ENCODE measurements around the gene TRIM10. TPM values are rescaled to one million over a fixed set of nuclear protein-coding genes. Genes with fewer than 3 reads are reported as not detected.
"Not testable (repeated sequence)": the region's sequence is repeated elsewhere in the genome, so short reads cannot be mapped to it uniquely, and the experiment has no call there.

TRIM10 gene
- total RNA-seq, 3 donors from 2014 or later (not counting 1 experiment from before 2014, with no cell fraction given), result not detected

DNA sequence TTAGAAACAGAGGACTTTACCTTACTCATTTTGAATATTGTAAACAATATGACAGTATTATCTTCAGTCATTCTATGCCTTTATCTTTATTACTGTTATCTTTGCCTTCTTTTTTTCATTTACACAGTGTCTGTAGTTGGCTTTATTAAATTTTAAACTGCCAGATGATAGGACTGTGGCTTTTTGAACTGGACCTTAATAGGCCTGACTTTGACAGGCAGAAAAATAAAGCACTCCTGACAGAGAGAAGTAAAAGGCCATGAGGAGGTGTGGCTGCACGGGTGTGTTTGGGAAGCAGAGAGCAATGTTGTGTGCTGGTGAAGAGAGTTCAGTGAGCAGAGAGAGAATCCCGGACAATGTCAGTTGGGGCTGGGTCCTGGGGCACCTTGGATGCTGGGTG lies 17.2 kb downstream of the TRIM10 start:
- Mint-ChIP-seq H3K9me3 (no peaks in the 10 kb centered on the region), H3K36me3 (no peaks in the 10 kb centered on the region), H3K4me3 (no peak overlapping the region), H3K4me1 (no peaks in the 10 kb centered on the region), H3K27ac (no peak overlapping the region), H3K27me3 (ENCODE audit: low read depth in 2 of 2) (peaks cover 39 to 57% of the 10 kb centered on the region in 2 donors)
- TF ChIP-seq, protein P1, sequence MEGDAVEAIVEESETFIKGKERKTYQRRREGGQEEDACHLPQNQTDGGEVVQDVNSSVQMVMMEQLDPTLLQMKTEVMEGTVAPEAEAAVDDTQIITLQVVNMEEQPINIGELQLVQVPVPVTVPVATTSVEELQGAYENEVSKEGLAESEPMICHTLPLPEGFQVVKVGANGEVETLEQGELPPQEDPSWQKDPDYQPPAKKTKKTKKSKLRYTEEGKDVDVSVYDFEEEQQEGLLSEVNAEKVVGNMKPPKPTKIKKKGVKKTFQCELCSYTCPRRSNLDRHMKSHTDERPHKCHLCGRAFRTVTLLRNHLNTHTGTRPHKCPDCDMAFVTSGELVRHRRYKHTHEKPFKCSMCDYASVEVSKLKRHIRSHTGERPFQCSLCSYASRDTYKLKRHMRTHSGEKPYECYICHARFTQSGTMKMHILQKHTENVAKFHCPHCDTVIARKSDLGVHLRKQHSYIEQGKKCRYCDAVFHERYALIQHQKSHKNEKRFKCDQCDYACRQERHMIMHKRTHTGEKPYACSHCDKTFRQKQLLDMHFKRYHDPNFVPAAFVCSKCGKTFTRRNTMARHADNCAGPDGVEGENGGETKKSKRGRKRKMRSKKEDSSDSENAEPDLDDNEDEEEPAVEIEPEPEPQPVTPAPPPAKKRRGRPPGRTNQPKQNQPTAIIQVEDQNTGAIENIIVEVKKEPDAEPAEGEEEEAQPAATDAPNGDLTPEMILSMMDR (IDR thresholded peaks at IDR 0.05), result no peak
- intact Hi-C loops (cut with micrococcal nuclease), result no loop called here
- Histone ChIP-seq H3K4me3 (ENCODE audit: low read length) (no peak overlapping the region), H3K27me3 (ENCODE audit: control insufficient read depth, insufficient read depth, low read length) (peaks cover 8% of the 10 kb centered on the region), H3K9me3 (ENCODE audit: control insufficient read depth, insufficient read depth, low read length) (no peaks in the 10 kb centered on the region), H3K4me1 (ENCODE audit: control insufficient read depth, insufficient read depth, low read length) (no peaks in the 10 kb centered on the region), H3K36me3 (ENCODE audit: control insufficient read depth, insufficient read depth, low read length) (no peaks in the 10 kb centered on the region), H3K27ac (ENCODE audit: low read length) (no peak overlapping the region)
- DNase-seq (no peak), ATAC-seq (no peak)
- 89% methylated on average over 2 of the region's 2 CpGs for WGBS (ENCODE audit: insufficient coverage)

DNA sequence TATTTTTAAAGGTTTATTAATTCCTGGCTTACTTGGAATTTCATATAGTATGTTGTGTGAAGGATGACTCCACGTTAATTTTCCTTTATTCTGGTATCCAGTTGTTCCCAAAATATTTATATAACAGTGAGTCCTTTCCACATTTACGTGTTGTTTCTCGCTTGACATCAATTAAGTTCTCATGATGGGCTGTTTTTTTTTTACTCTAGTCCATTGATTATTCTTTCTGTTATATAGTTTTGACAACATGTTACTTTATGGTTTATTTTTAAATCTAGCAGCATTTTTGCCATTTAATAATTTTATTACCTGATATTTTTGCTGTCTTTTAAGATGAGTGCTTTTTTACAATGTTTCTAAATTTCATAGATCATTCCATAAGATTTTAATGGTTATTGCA lies 18.3 kb downstream of the TRIM10 start:
- no peak for DNase-seq
- Mint-ChIP-seq H3K4me1 (no peaks in the 10 kb centered on the region), H3K27me3 (ENCODE audit: low read depth in 2 of 2) (peaks cover 33 to 63% of the 10 kb centered on the region in 2 donors), H3K27ac (no peak overlapping the region), H3K9me3 (no peaks in the 10 kb centered on the region), H3K36me3 (no peaks in the 10 kb centered on the region), H3K4me3 (no peak overlapping the region)
- Histone ChIP-seq H3K4me1 (ENCODE audit: control insufficient read depth, insufficient read depth, low read length) (no peaks in the 10 kb centered on the region), H3K9me3 (ENCODE audit: control insufficient read depth, insufficient read depth, low read length) (no peaks in the 10 kb centered on the region), H3K27me3 (ENCODE audit: control insufficient read depth, insufficient read depth, low read length) (peaks cover 10% of the 10 kb centered on the region), H3K36me3 (ENCODE audit: control insufficient read depth, insufficient read depth, low read length) (no peaks in the 10 kb centered on the region), H3K27ac (ENCODE audit: low read length) (no peak overlapping the region), H3K4me3 (ENCODE audit: low read length) (no peak overlapping the region)
- WGBS (ENCODE audit: insufficient coverage), result no CpG with 5 or more reads among the region's 3 CpGs
- no peak for ATAC-seq
- TF ChIP-seq, protein P1 (IDR thresholded peaks at IDR 0.05), result no peak
- intact Hi-C loops (cut with micrococcal nuclease), result no loop called here

DNA sequence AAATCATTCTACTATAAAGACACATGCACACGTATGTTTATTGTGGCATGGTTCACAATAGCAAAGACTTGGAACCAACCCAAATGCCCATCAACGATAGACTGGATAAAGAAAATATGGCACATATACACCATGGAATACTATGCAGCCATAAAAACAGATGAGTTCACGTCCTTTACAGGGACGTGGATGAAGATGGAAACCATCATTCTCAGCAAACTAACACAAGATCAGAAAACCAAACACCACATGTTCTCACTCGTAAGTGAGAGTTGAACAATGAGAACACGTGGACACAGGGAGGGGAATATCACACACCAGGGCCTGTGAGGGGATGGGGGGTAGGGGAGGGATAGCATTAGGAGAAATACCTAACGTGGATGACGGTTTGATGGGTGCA lies 20.8 kb downstream of the TRIM10 start:
- ATAC-seq; H3K4me1 Mint-ChIP-seq; H3K4me1 ChIP-seq (ENCODE audit: control insufficient read depth, insufficient read depth, low read length); H3K27ac ChIP-seq (ENCODE audit: low read length); DNase-seq; H3K27ac Mint-ChIP-seq; H3K9me3 Mint-ChIP-seq; intact Hi-C loops (cut with micrococcal nuclease); H3K36me3 ChIP-seq (ENCODE audit: control insufficient read depth, insufficient read depth, low read length); H3K36me3 Mint-ChIP-seq; H3K4me3 Mint-ChIP-seq; H3K4me3 ChIP-seq (ENCODE audit: low read length); H3K9me3 ChIP-seq (ENCODE audit: control insufficient read depth, insufficient read depth, low read length); H3K27me3 ChIP-seq (ENCODE audit: control insufficient read depth, insufficient read depth, low read length): not testable (repeated sequence)
- 72% methylated on average over 7 of the region's 8 CpGs for WGBS (ENCODE audit: insufficient coverage)
- H3K27me3 Mint-ChIP-seq (ENCODE audit: low read depth in 2 of 2), result peaks cover 30 to 56% of the 10 kb centered on the region in 2 donors

DNA sequence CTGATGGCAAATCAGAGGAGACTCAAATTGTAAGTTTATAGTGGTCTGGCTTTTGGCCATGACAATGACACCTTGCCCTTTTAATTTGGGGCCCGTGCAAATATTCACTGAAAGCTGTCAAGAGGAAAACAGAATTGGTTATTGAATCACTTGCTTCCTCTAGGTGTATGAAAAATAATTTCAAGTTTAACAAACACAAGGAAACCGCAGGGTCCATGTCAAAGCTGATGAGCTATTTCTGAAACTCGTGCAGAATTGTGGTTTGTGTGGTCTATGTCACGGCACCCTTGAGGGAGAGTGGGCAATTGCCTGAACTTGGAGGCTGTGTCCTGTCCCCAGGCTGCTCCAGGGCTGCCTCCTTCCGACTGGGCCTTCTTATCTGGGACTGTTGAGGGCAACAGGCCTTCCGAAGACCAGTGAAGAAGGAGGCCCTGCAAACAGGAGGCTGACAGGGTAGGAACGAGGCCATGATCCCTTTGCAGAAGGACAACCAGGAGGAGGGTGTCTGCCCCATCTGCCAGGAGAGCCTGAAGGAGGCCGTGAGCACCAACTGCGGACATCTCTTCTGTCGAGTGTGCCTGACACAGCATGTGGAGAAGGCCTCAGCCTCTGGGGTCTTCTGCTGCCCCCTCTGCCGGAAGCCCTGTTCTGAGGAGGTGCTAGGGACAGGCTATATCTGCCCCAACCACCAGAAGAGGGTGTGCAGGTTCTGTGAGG lies 24.3 kb downstream of the TRIM10 start:
- Mint-ChIP-seq H3K9me3 (no peaks in the 10 kb centered on the region), H3K27me3 (ENCODE audit: low read depth in 2 of 2) (peaks cover 22 to 43% of the 10 kb centered on the region in 2 donors), H3K4me3 (no peak overlapping the region), H3K27ac (no peak overlapping the region), H3K4me1 (no peaks in the 10 kb centered on the region), H3K36me3 (no peaks in the 10 kb centered on the region)
- no peak for DNase-seq
- Histone ChIP-seq H3K9me3 (ENCODE audit: control insufficient read depth, insufficient read depth, low read length) (no peaks in the 10 kb centered on the region), H3K27me3 (ENCODE audit: control insufficient read depth, insufficient read depth, low read length) (peaks cover 7% of the 10 kb centered on the region), H3K27ac (ENCODE audit: low read length) (no peak overlapping the region), H3K4me3 (ENCODE audit: low read length) (no peak overlapping the region), H3K36me3 (ENCODE audit: control insufficient read depth, insufficient read depth, low read length) (no peaks in the 10 kb centered on the region), H3K4me1 (ENCODE audit: control insufficient read depth, insufficient read depth, low read length) (no peaks in the 10 kb centered on the region)
- WGBS (ENCODE audit: insufficient coverage), result 47% methylated on average over 11 of the region's 11 CpGs
- ATAC-seq, result no peak
- intact Hi-C loops (cut with micrococcal nuclease), result no loop called here
- TF ChIP-seq, protein P1 (IDR thresholded peaks at IDR 0.05), result no peak
